ENCODE results near the gene ATP8A1.

DNA sequence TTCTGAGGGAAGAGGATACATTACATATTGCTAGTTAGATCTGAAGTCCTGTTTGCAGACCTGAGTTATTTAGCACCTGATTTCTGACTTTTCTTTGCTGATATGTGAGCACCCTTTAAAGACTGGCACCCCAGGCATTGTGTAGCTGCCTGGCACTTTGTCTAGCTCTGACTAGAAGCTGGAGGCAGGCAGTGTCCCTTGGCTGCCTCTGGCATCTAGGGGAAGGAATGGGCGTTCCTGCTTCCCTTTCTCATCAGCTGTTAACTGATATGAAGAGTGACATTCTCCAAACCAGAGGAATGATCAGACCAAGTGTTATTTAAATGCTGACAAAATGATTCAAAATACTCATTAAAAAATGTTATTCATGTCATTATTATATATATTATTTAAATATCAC lies 289.9 kb downstream of the ATP8A1 start:
- TF ChIP-seq RCOR1 (IDR thresholded peaks at IDR 0.05; ENCODE audit: insufficient replicate concordance, low read length): no peak
- TF ChIP-seq CTCF (conservative IDR thresholded peaks at IDR 0.05; ENCODE audit: low read depth, low read length): no peak
- TF ChIP-seq POLR2A (IDR thresholded peaks at IDR 0.05; ENCODE audit: low read depth, low read length): no peak
- no peak for TF ChIP-seq CHD1 (IDR thresholded peaks at IDR 0.05; ENCODE audit: low read depth, low read length)
- TF ChIP-seq RFX5 (IDR thresholded peaks at IDR 0.05; ENCODE audit: low read depth, low read length): no peak
- no peak for TF ChIP-seq RAD21 (IDR thresholded peaks at IDR 0.05; ENCODE audit: low read length)
- TF ChIP-seq CEBPB (IDR thresholded peaks at IDR 0.05; ENCODE audit: low read depth, low read length): no peak

Data from IMR-90 (cell line).